ENCODE results near the gene LARP1.

GRCh38 chr5:154757814-154758406 is 2.7 kb downstream of the LARP1 start:
- TF ChIP-seq CTCF (optimal IDR thresholded peaks at IDR 0.05 in 1 of 3, IDR thresholded peaks at IDR 0.05 in 1 of 3, conservative IDR thresholded peaks at IDR 0.05 in 1 of 3; ENCODE audit: extremely low read depth in 1 of 3, insufficient read depth in 2 of 3, low read length in 3 of 3) (no peak), EZH2 (IDR thresholded peaks at IDR 0.05; ENCODE audit: low read length) (no peak)
